Cerebellar nuclear complex (tissue), 1 donor: Measurements from ENCODE around the gene RNU6-9.

Experiments used
- DNase-seq, 2 experiments: peaks; one replicate each; lab custom pipeline; 2025; lab: John Stamatoyannopoulos, UW

Gene RNU6-9

DNA sequence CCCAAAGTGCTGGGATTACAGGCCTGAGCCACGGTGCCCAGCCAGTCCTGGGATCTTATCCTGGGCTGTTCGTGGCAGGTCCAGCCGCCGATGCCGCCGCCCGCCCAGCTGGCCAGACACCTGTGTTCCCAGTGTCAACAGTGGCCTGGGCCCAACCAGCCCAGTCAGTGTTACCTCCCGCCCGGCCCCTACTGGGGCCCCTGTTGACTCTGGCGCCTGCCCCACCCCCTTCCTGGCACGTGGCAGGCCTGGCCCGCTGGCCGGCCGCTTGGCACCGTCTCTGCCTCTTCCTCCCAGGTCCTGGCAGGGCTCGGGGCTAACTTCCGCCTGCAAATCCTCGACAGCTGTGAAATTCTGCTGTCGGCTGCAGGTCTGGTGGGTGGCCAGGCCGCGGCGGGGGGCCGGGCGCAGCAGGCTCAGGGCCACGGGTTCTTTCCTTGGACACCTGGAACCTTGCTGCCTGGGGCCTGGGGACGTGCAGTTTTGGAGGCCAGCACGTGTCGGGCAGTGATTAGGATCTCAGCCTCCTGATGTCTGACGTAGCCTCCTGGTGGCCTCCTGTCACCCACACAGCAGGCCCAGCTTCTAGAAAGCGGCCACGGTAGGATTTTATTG, 41.7 kb downstream of the RNU6-9 start:
- no peak for DNase-seq

DNA sequence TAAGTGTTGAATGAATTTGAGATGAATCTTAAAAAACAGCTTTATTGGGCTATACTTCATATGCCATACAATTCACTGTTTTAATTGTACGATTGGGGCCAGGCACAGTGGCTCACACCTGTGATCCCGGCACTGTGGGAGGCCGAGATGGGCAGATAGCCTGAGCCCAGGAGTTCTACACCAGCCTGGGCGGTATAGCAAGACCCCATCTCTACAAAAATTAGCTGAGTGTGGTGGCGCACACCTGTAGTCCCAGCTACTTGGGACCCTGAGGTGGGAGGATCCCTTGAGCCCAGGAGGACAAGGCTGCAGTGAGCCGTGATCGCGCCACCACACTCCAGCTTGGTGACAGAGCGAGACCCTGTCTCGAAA, 42.9 kb downstream of the RNU6-9 start:
- no peak for DNase-seq

DNA sequence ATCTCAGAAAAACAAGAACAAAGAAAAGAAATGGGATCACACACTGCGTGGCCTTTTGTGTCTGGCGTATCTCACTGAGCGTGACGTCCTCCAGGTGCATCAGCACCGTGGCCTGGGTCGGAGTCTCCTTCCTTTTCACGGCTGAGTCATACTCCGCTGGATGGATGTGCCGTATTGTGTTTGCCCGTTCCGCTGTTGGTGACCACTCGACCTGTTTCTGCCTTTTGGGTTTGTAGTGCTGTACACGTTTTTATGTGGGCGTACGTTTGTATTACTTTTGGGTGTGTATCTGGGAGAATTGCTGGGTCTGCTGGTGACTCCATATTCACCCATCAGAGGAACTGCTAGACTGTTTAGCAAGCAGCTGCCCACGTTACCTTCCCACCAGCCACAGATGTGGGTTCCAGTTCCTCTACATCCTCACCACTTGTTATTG, 44.0 kb downstream of the RNU6-9 start:
- no peak for DNase-seq

DNA sequence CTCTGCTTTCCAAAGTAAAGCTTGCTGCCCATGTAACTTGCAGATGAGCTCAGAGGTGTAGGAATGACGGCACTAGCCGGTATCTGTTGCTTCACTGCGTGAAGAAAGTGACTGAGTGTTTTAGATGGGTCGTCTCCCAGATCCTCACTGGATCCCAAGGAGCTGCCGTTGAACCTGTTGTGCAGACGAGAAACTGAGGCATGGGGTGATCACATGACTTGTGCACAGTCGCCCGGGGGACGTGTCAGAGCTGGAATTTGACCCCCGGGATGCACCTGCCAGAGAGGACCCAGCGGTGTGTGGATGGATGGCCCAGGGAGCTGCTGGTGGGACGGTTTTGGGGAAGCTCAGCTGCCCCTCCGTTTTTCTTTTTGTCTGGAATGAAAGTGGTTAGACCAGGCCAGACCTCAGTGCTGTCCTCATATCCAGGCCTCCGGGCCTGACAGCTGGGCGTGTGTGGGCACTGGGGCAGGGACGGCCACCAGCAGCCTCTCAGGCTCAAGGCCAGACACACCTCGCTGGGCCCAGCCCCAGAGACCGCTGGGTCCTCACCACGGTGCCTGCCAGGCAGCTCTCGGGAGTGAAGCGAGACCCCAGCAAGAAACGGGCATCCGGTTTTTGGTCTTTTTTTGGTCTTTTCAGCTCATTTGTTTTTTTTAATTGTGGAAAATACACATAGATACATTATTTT, 45.1 kb downstream of the RNU6-9 start:
- DNase-seq: no peak

DNA sequence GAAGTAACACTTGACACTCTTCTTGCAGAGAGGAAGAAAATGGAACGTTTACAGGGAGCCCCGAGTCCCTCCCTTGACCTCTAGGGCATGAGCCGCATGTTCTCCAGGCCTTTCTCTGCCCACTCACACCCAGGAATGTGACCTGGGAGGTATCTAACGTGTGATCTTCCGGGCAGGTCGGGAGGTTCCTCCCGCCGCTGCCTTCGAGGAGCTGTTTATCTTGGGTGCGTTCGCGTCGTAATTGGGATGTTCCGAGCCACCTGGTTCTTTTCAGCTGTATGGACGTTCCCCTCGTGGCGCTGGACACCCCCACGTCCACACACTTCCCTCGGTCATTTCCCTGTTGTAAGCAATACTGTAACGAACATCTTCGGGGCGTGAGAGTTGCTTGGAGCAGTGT, 46.2 kb downstream of the RNU6-9 start:
- no peak for DNase-seq

DNA sequence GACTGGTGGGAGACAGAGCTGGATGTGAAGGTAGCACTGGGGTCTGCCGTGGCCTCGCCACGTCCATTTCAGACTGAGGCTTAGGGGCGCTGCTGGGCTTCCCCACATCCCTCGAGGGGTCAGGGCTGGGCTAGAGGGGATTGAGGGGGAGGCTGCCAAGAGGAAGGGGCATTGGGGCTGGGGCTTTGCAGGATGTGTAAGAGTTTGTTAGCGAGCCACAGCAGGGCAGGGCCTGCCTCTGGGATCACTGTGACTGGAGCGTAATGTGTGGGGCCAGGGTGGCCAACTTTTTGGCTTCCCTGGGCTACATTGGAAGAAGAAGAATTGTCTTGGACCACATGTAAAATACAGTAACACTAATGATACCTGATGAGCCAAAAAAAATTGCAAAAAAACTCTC, 46.6 kb downstream of the RNU6-9 start:
- DNase-seq: no peak

DNA sequence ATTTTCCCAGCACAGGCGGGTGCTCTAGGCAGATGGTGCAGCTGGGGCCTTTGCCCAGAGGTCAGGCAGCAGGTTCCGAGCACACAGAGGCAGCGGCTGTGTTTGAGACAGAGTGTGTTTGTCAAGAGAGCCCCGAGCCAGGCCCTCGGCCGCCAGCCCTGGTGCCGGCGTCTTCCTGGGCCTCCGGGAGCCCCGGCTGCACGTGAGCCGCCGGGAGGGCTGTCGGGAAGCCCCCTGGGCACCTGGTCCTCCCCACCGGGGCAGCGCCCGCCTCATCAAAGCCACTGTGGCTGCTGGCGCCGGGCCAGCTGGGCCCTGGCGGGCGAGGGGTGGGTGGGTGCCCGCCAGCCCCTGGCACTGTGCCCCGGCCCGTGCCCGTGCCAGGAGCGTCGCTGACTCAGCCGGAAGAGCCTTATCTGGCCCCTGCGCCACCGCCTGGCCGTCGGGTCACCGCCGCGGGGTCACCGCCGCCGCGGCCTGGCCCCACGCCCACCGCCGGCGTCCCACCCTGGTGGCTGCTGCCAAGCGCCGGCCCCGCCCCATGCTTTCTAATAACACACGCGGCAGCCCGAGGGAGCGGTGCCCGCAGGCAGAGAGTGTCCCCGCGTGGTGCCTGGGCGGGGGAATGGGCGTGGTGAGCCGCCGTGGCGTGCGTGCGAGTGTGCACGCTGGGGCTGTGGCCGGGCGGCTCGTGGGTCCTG, 47.5 kb downstream of the RNU6-9 start:
- DNase-seq: no peak

DNA sequence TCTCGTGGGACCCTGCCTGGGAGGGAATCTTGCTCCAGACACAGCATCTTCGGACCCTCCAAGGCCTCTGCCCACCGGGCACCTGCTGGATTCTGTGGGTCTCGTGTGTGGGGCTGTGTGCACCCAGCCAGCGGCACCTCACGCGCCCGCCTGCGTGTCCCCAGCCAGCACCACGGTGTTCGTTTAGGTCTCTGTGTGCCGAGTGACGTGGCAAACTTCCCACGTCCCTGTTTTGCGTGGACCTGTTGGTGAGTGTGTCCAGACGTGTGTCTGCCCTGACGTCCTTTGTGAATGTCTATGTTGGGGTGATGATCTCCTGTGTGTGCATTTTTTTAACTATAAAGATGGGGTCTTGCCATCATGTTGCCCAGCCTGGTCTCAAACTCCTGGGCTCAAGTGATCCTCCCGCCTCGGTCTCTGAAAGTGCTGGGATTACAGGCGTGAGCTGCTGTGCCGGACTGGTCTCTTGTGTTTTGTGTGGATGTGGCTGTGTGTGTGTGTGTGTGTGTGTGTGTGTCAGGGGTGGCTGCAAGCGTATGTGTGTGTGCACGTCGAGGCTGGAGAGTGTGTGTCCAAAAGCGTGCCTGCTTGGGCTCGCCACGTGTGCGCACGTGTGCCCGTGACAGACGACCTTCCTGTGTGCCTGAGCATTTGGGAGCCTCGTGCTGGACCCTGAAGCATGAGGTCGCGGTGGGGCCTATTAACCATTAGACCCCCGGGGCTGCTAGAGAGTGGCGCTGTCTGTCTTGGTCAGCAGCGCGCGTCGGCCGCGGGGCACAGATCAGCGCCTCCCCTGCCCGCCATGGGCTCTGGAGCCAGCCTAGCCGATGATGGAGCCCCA, 48.2 kb downstream of the RNU6-9 start:
- DNase-seq: no peak

DNA sequence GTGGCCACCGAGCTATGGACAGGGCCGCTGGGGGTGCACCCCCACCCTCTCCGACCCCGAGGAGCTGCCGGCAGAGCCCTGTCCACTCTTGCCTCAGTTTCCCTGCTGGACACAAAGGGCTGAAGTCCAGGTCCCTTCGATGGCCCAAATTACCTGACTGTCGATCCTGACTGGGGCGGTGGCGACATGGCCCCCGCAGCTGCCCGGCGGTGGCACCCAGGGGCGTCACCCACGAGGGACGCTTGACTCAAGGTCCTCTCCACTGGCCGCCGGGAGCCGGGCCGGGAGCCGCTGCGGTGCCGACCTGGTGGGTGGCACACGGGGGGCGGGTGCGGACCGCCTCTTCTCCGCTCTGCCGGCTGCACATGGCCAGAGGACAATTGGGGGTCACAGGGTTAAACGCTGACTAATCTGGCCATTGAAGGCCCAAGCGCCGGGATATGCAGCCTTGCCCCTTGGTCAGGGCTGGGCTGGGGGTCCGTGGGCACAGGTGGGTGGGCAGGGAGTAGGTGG, 48.9 kb downstream of the RNU6-9 start:
- DNase-seq: no peak
